ENCODE results near the gene CD19. TPM values are rescaled to one million over a fixed set of nuclear protein-coding genes. Genes with fewer than 3 reads are reported as not detected.
A peak's percentile ranks its signal among the peaks of the same experiment; 100 is the strongest.

The CD19 gene
- total RNA-seq, 2 experiments from 2014 or later: 131 to 139 TPM

- peak overlapping the region; percentile 28 for H3K4me3 ChIP-seq (ENCODE audit: low read depth, low read length, poor library complexity, severe bottlenecking)
- intact Hi-C loops (cut with micrococcal nuclease; ENCODE audit: unreplicated experiment): no loop called here
- CTCF ChIA-PET (ENCODE audit: unreplicated experiment): interaction anchor here (0.5 to 1.5 kb wide), 5 partner anchors 9 to 1557 kb away, joined by 3 to 8 read pairs (median 3); no protein-coding TSS in a partner anchor
- peak overlapping the region; percentile 37 for H3K27ac ChIP-seq (ENCODE audit: low read depth, low read length, poor library complexity, severe bottlenecking)
- H3K9me2 ChIP-seq (ENCODE audit: insufficient read depth, low read length): no peaks in the 10 kb centered on the region
- peaks cover 23% of the 10 kb centered on the region; the same call in 1 of the 2 replicates for H3K79me2 ChIP-seq (ENCODE audit: insufficient read depth, low read depth, low read length)
- peak; percentile 94 for DNase-seq (ENCODE audit: low spot score)
- H3K4me2 ChIP-seq (ENCODE audit: low read length): peak overlapping the region; percentile 45
- H2AFZ ChIP-seq (ENCODE audit: low read length): no peak overlapping the region
- peaks cover 63% of the 10 kb centered on the region for H3K36me3 ChIP-seq (ENCODE audit: insufficient read depth, low read length)
- H4K20me1 ChIP-seq (ENCODE audit: insufficient read depth, low read length): no peaks in the 10 kb centered on the region
- POLR2A ChIA-PET: interaction anchor here (0.5 to 1.1 kb wide), 8 partner anchors 9 to 83 kb away, joined by 3 to 13 read pairs (median 4); no protein-coding TSS in a partner anchor
- peaks cover 44% of the 10 kb centered on the region for H3K4me1 ChIP-seq (ENCODE audit: insufficient read depth, low read length, poor library complexity, severe bottlenecking)
- H3K9me3 ChIP-seq (ENCODE audit: low read length): no peaks in the 10 kb centered on the region
- TF ChIP-seq CTCF (conservative IDR thresholded peaks at IDR 0.05; ENCODE audit: low read length): peak; percentile 31; the same call in 1 of the 2 replicates
- no peak for TF ChIP-seq EZH2phosphoT487 (IDR thresholded peaks at IDR 0.05; ENCODE audit: borderline replicate concordance, low read depth, low read length)
- BruUV-seq (replicated peaks): no TSS peak
Measured at GRCh38 chr16:28935924-28936783, 4.4 kb downstream of the CD19 start.

GRCh38 chr16:28936784-28937155, 5.0 kb downstream of the CD19 start:
- TF ChIP-seq CTCF (conservative IDR thresholded peaks at IDR 0.05; ENCODE audit: low read length) (no peak), EZH2phosphoT487 (IDR thresholded peaks at IDR 0.05; ENCODE audit: borderline replicate concordance, low read depth, low read length) (no peak)
- Histone ChIP-seq H3K9me2 (ENCODE audit: insufficient read depth, low read length) (no peaks in the 10 kb centered on the region), H3K4me2 (ENCODE audit: low read length) (no peak overlapping the region), H3K4me3 (ENCODE audit: low read depth, low read length, poor library complexity, severe bottlenecking) (no peak overlapping the region), H3K9me3 (ENCODE audit: low read length) (no peaks in the 10 kb centered on the region), H3K27ac (ENCODE audit: low read depth, low read length, poor library complexity, severe bottlenecking) (no peak overlapping the region), H3K36me3 (ENCODE audit: insufficient read depth, low read length) (peaks cover 63% of the 10 kb centered on the region), H2AFZ (ENCODE audit: low read length) (no peak overlapping the region), H4K20me1 (ENCODE audit: insufficient read depth, low read length) (no peaks in the 10 kb centered on the region), H3K79me2 (ENCODE audit: insufficient read depth, low read depth, low read length) (peaks cover 23% of the 10 kb centered on the region; the same call in 1 of the 2 replicates), H3K4me1 (ENCODE audit: insufficient read depth, low read length, poor library complexity, severe bottlenecking) (peaks cover 38% of the 10 kb centered on the region)
- intact Hi-C loops (cut with micrococcal nuclease; ENCODE audit: unreplicated experiment): no loop called here
- BruUV-seq (replicated peaks): no TSS peak
- no peak for DNase-seq (ENCODE audit: low spot score)
- POLR2A ChIA-PET: interaction anchor here (0.5 to 1.1 kb wide), 8 partner anchors 8 to 83 kb away, joined by 3 to 13 read pairs (median 4); no protein-coding TSS in a partner anchor
- CTCF ChIA-PET (ENCODE audit: unreplicated experiment): interaction anchor here (0.9 to 1.5 kb wide), 4 partner anchors 8 to 58 kb away, joined by 3 to 8 read pairs (median 4); no protein-coding TSS in a partner anchor
